GM18511 (cell line): Measurements from ENCODE around the gene POM121L2.

Source experiments
- ATAC-seq: cut with Tn5 transposase; IDR thresholded peaks from one replicate; pipeline ENCODE4 v1.9.1; 2021; ENCODE audit warnings: mild to moderate bottlenecking, moderate library complexity; ENCODE audit not compliant: unreplicated experiment

POM121L2 gene

DNA sequence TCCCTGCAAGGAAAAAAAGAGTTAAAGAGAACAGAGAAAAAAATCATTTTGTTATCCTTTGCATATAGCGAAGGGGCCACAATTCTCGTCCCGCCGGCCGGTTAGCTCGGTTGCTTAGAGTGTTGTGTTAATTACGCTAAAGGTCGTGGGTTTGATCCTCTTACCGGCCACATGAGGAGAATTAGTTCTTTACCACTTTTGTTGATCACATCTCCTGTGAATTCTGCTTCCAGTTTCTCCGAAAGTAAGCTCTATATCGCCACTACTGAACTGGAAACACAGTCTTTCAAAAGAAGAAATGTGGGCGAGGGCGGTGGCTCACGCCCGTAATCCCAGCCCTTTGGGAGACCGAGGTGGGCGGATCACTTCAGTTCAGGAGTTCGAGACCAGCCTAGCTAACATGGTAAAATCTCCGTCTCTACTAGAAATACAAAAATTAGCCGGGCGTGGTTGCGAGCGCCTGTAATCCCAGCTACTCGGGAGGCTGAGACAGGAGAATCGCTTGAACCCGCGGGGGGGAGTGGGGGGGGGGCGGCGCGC, 51.2 kb downstream of the POM121L2 start:
- no peak for ATAC-seq

DNA sequence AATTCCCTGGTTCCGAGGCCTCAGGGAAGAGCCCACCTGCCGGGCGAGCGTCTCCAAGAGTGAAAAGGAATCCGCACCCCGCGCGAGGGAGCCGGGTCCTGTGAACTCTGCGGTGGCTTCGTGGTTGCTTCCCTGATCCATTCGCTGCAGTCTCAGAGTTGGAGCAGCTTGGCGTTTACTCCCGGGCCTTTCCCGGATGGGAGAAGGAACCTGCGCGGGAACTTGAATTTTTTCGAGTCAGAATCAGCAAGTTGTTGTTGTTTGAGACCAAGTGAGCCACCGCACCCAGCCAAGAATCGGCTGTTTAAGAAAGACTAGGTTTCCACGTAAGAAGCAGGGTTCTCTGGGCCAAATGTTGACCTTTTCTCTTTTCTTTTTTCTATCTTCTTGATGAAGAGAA, 51.7 kb downstream of the POM121L2 start:
- ATAC-seq, result no peak
